Uterus (tissue), 2 donors: Measurements from ENCODE around the gene SAP30L.

ENCODE experiments used
- CTCF ChIP-seq, 4 experiments: fragments of 200-600 bp in 2 of 4; fragments of 450-650 bp in 2 of 4; sonication (generic) in 2 of 4; IDR thresholded peaks; one replicate each; pipeline ENCODE4 v1.5.1; 2016 to 2019; ENCODE audit warnings: antibody characterized with exemption in 4 of 4, mild to moderate bottlenecking in 2 of 4, moderate library complexity in 1 of 4
- POLR2A ChIP-seq, 2 donors: fragments of 450-650 bp; IDR thresholded peaks; one replicate each; pipeline ENCODE4 v1.6.1; 2016; ENCODE audit warnings: antibody characterized with exemption in 2 of 2, mild to moderate bottlenecking in 1 of 2, moderate library complexity in 1 of 2

- TF ChIP-seq CTCF (IDR thresholded peaks at IDR 0.05) = no peak
- no peak for TF ChIP-seq POLR2A (IDR thresholded peaks at IDR 0.05)
Measured at GRCh38 chr5:154412925-154413324, 32.9 kb upstream of the SAP30L start.
